GM21360 (cell line): ENCODE measurements around the gene RAD51B.

Source experiments
- ATAC-seq: cut with Tn5 transposase; IDR thresholded peaks from one replicate; pipeline ENCODE4 v1.9.1; 2021; ENCODE audit warnings: mild to moderate bottlenecking, moderate library complexity; ENCODE audit not compliant: unreplicated experiment

Gene RAD51B

GRCh38 chr14:68446243-68447040, 626.9 kb downstream of the RAD51B start:
- no peak for ATAC-seq

- no peak for ATAC-seq
These were observed 628.1 kb downstream of the RAD51B start for GRCh38 chr14:68447581-68448251.

GRCh38 chr14:68448252-68448902, 628.8 kb downstream of the RAD51B start:
- no peak for ATAC-seq

GRCh38 chr14:68449561-68450181, 630.1 kb downstream of the RAD51B start:
- ATAC-seq: no peak

- no peak for ATAC-seq
These were observed 631.0 kb downstream of the RAD51B start for GRCh38 chr14:68450391-68451120.

GRCh38 chr14:68451696-68452373, 632.3 kb downstream of the RAD51B start:
- ATAC-seq: no peak

GRCh38 chr14:68458253-68458652, 638.7 kb downstream of the RAD51B start:
- no peak for ATAC-seq

GRCh38 chr14:68458840-68459469, 639.4 kb downstream of the RAD51B start:
- ATAC-seq: no peak

- ATAC-seq: no peak
These were observed 640.0 kb downstream of the RAD51B start for GRCh38 chr14:68459480-68460136.

- ATAC-seq: no peak
These were observed 641.0 kb downstream of the RAD51B start for GRCh38 chr14:68460541-68460940.

- ATAC-seq: no peak
These were observed 641.5 kb downstream of the RAD51B start for GRCh38 chr14:68461086-68461485.

GRCh38 chr14:68462683-68463082, 643.1 kb downstream of the RAD51B start:
- no peak for ATAC-seq

GRCh38 chr14:68463299-68463698, 643.7 kb downstream of the RAD51B start:
- ATAC-seq: no peak

- ATAC-seq: no peak
These were observed 644.3 kb downstream of the RAD51B start for GRCh38 chr14:68463705-68464374.

- no peak for ATAC-seq
These were observed 645.1 kb downstream of the RAD51B start for GRCh38 chr14:68464711-68465110.

GRCh38 chr14:68466491-68466977, 647.0 kb downstream of the RAD51B start:
- ATAC-seq: no peak

- no peak for ATAC-seq
These were observed 647.8 kb downstream of the RAD51B start for GRCh38 chr14:68467425-68467824.

GRCh38 chr14:68468437-68469207, 649.0 kb downstream of the RAD51B start:
- ATAC-seq: no peak
